GM12891 (cell line): ENCODE measurements around the gene GLYR1.

Source experiments
- PAX5 ChIP-seq: IDR thresholded peaks from 2 replicates; pipeline ENCODE4 v1.6.1; 2011; ENCODE audit warnings: low read length, moderate library complexity, mild to moderate bottlenecking; ENCODE audit not compliant: insufficient read depth, severe bottlenecking
- POLR2A ChIP-seq: IDR thresholded peaks from 2 replicates; pipeline ENCODE4 v1.6.1; 2011; ENCODE audit warnings: low read depth, low read length, control low read depth
- POLR2AphosphoS5 ChIP-seq: IDR thresholded peaks from 2 replicates; pipeline ENCODE4 v1.6.1; 2011; ENCODE audit warnings: low read depth, low read length, control low read depth
- POU2F2 ChIP-seq: IDR thresholded peaks from 2 replicates; pipeline ENCODE4 v1.6.1; 2011; ENCODE audit warnings: low read depth, mild to moderate bottlenecking, control low read depth, low read length, moderate library complexity
- SPI1 ChIP-seq: IDR thresholded peaks from 2 replicates; pipeline ENCODE4 v1.6.1; 2011; ENCODE audit warnings: low read depth, low read length, control low read depth
- TAF1 ChIP-seq: IDR thresholded peaks from 2 replicates; pipeline ENCODE4 v1.6.1; 2011; ENCODE audit warnings: low read depth, low read length, control low read depth

GRCh38 chr16:4866586-4866985 lies 19.5 kb upstream of the GLYR1 start:
- TF ChIP-seq TAF1 (no peak), POLR2A (no peak), POLR2AphosphoS5 (no peak), PAX5 (no peak), POU2F2 (no peak), SPI1 (no peak)
